Prostate gland (tissue), 2 donors: ENCODE measurements around the gene NOC2L. TPM values are rescaled to one million over a fixed set of nuclear protein-coding genes. Genes with fewer than 3 reads are reported as not detected.

Experiments used
- DNase-seq: peaks from one replicate; pipeline ENCODE4 v3.0.0-alpha.2; 2019; ENCODE audit warnings: low spot score
- H3K27ac ChIP-seq, 2 donors: fragments of 200-600 bp; sonication (generic); 2 replicates each; pipeline ENCODE4 v1.5.1; 2017 to 2019
- H3K27me3 ChIP-seq: fragments of 200-600 bp; sonication (generic); replicated peaks from 2 replicates; pipeline ENCODE4 v1.5.1; 2019; ENCODE audit not compliant: insufficient read depth
- H3K36me3 ChIP-seq, 2 donors: fragments of 200-600 bp; sonication (generic); 1 replicate in 1 of 2; 2 replicates in 1 of 2; pipeline versions ENCODE4 v1.5.1 to v1.8.1; 2017 to 2019
- H3K4me1 ChIP-seq: fragments of 200-600 bp; sonication (generic); replicated peaks from 2 replicates; pipeline ENCODE4 v1.5.1; 2019
- H3K4me3 ChIP-seq, 2 donors: fragments of 200-600 bp; sonication (generic); 2 replicates each; pipeline ENCODE4 v1.5.1; 2017 to 2019
- H3K9me3 ChIP-seq: fragments of 200-600 bp; sonication (generic); 2 replicates; pipeline ENCODE4 v1.5.1; 2017
- CTCF ChIP-seq, 4 experiments: fragments of 200-600 bp in 2 of 4; fragments of 450-650 bp in 2 of 4; sonication (generic) in 2 of 4; IDR thresholded peaks; 1 replicate in 3 of 4; 2 replicates in 1 of 4; pipeline ENCODE4 v1.5.1; 2016 to 2019; ENCODE audit warnings: antibody characterized with exemption in 4 of 4, mild to moderate bottlenecking in 2 of 4, moderate library complexity in 2 of 4
- POLR2A ChIP-seq: fragments of 450-650 bp; IDR thresholded peaks from one replicate; pipeline ENCODE4 v1.6.1; 2016; ENCODE audit warnings: antibody characterized with exemption, mild to moderate bottlenecking
- POLR2AphosphoS5 ChIP-seq: sonication (generic); formaldehyde crosslinking; IDR thresholded peaks from one replicate; pipeline ENCODE4 v1.6.1; 2017; ENCODE audit warnings: antibody characterized with exemption
- WGBS: methylation state at CpG from one replicate; pipeline ENCODE4 v1.1.5; 2018; 5-methylcytosine and 5-hydroxymethylcytosine counted together
- intact Hi-C: fragments of 100-400 bp; cut with DNase I; formaldehyde crosslinking; loops from one replicate; pipeline ENCODE4 v1.14.2; 2022
- total RNA-seq, 2 donors: library from RNA; depleted of rRNA; stranded (reverse); fragments of >200 nt; gene quantifications; one replicate each; pipeline ENCODE4 v1.1.0, GENCODE V29; 2016

The NOC2L gene
- total RNA-seq, 2 donors from 2014 or later, result 43.2 to 65.5 TPM

- Histone ChIP-seq H3K9me3 (no peaks in the 10 kb centered on the region), H3K4me3 (peak within 1 kb of the TSS; percentile 59 to 71), H3K27me3 (no peaks in the 10 kb centered on the region), H3K4me1 (peaks cover 4% of the 10 kb centered on the region), H3K36me3 (no peaks in the 10 kb centered on the region), H3K27ac (peak within 1 kb of the TSS; percentile 94 to 95)
- peak; percentile 91 for DNase-seq
- WGBS, result under 1% methylated on average over 65 of the region's 95 CpGs
- no peak for TF ChIP-seq CTCF (IDR thresholded peaks at IDR 0.05)
- peak; percentile 78 for TF ChIP-seq POLR2AphosphoS5
- TF ChIP-seq POLR2A, result peak; percentile 88
- intact Hi-C loops, result no loop called here
Measured at GRCh38 chr1:999725-1000356, 40.8 kb upstream of the NOC2L start, which contains the start of gene HES4. Gene HES4, minus strand, starts transcription at chr1:1000097. Its CDS starts 124 bp downstream, at chr1:999973.

GRCh38 chr1:998995-999724 is 40.1 kb upstream of the NOC2L start:
- no peak for DNase-seq
- WGBS, result 1% methylated on average over 53 of the region's 86 CpGs
- H3K27me3 ChIP-seq, result no peaks in the 10 kb centered on the region
- H3K27ac ChIP-seq, result peak overlapping the region; percentile 94 to 95
- H3K36me3 ChIP-seq, result no peaks in the 10 kb centered on the region
- peak overlapping the region; percentile 59 to 71 for H3K4me3 ChIP-seq
- no peaks in the 10 kb centered on the region for H3K9me3 ChIP-seq
- H3K4me1 ChIP-seq, result peaks cover 4% of the 10 kb centered on the region
- TF ChIP-seq POLR2AphosphoS5, result no peak
- TF ChIP-seq CTCF (IDR thresholded peaks at IDR 0.05), result peak in 1 of 4 experiments; percentile 4
- intact Hi-C loops, result no loop called here

GRCh38 chr1:998745-998994 is 39.6 kb upstream of the NOC2L start:
- Histone ChIP-seq H3K27me3 (no peaks in the 10 kb centered on the region), H3K4me3 (peak overlapping the region; percentile 59 to 71), H3K27ac (peak overlapping the region in 1 of 2 donors; percentile 94), H3K9me3 (no peaks in the 10 kb centered on the region), H3K36me3 (no peaks in the 10 kb centered on the region), H3K4me1 (peaks cover 4% of the 10 kb centered on the region)
- no peak for TF ChIP-seq POLR2A
- TF ChIP-seq POLR2AphosphoS5, result no peak
- no peak for TF ChIP-seq CTCF (IDR thresholded peaks at IDR 0.05)
- DNase-seq, result no peak
- intact Hi-C loops, result no loop called here
- 2% methylated on average over 17 of the region's 27 CpGs for WGBS

- Histone ChIP-seq H3K27ac (no peak overlapping the region), H3K4me3 (peak overlapping the region; percentile 59 to 71), H3K36me3 (no peaks in the 10 kb centered on the region), H3K27me3 (no peaks in the 10 kb centered on the region), H3K9me3 (no peaks in the 10 kb centered on the region), H3K4me1 (peaks cover 4% of the 10 kb centered on the region)
- TF ChIP-seq POLR2AphosphoS5, result no peak
- no peak for TF ChIP-seq CTCF (IDR thresholded peaks at IDR 0.05)
- no peak for TF ChIP-seq POLR2A
- 33% methylated on average over 74 of the region's 75 CpGs for whole genome bisulfite sequencing
- intact Hi-C loops, result no loop called here
- no peak for DNase-seq
Measured at GRCh38 chr1:997993-998744, 39.1 kb upstream of the NOC2L start.
